Gastroesophageal sphincter (tissue), 4 donors: ENCODE measurements around the gene AFG1L. TPM values are rescaled to one million over a fixed set of nuclear protein-coding genes. Genes with fewer than 3 reads are reported as not detected.
"Not testable (repeated sequence)": the region's sequence is repeated elsewhere in the genome, so short reads cannot be mapped to it uniquely, and the experiment has no call there.

Experiments
- ATAC-seq: fragments of 150-250 bp; one replicate; pipeline ENCODE4 v1.9.1; 2016; ENCODE audit warnings: mild to moderate bottlenecking, moderate library complexity
- H3K27ac ChIP-seq, 4 donors: fragments of 200-600 bp; sonication (generic) in 3 of 4; 1 replicate in 3 of 4; 2 replicates in 1 of 4; pipeline ENCODE4 v1.5.1; 2016 to 2019
- H3K27me3 ChIP-seq: fragments of 200-600 bp; sonication (generic); one replicate; pipeline ENCODE4 v1.5.1; 2019
- H3K36me3 ChIP-seq, 2 donors: fragments of 200-600 bp; sonication (generic); one replicate each; pipeline ENCODE4 v1.5.1; 2019; ENCODE audit warnings: control low read depth in 1 of 2
- H3K4me1 ChIP-seq, 3 donors: fragments of 200-600 bp; sonication (generic); 1 replicate in 2 of 3; 2 replicates in 1 of 3; pipeline ENCODE4 v1.5.1; 2016 to 2019; ENCODE audit warnings: control low read depth in 2 of 3
- H3K4me3 ChIP-seq, 2 donors: fragments of 200-600 bp; sonication (generic); one replicate each; pipeline ENCODE4 v1.5.1; 2019; ENCODE audit warnings: mild to moderate bottlenecking in 1 of 2, moderate library complexity in 1 of 2
- H3K9me3 ChIP-seq, 3 donors: fragments of 200-600 bp; sonication (generic); one replicate each; pipeline ENCODE4 v1.5.1; 2017 to 2019; ENCODE audit warnings: control low read depth in 2 of 3
- EP300 ChIP-seq: sonication (generic); formaldehyde crosslinking; IDR thresholded peaks from one replicate; pipeline ENCODE4 v1.6.1; 2017; ENCODE audit warnings: antibody characterized with exemption, mild to moderate bottlenecking
- POLR2A ChIP-seq, 2 donors: fragments of 450-650 bp; IDR thresholded peaks; one replicate each; pipeline ENCODE4 v1.6.1; 2017; ENCODE audit warnings: antibody characterized with exemption in 2 of 2, mild to moderate bottlenecking in 2 of 2, moderate library complexity in 1 of 2
- POLR2AphosphoS5 ChIP-seq: sonication (generic); formaldehyde crosslinking; IDR thresholded peaks from one replicate; pipeline ENCODE4 v1.6.1; 2017; ENCODE audit warnings: antibody characterized with exemption
- WGBS, 2 donors: methylation state at CpG; one replicate each; pipeline ENCODE4 v1.1.5; 2018; ENCODE audit warnings: low coverage in 1 of 2; 5-methylcytosine and 5-hydroxymethylcytosine counted together
- total RNA-seq, 4 donors: library from RNA; depleted of rRNA; stranded (reverse); fragments of >200 nt; gene quantifications; one replicate each; pipeline ENCODE4 v1.1.0, GENCODE V29; 2016
- TF ChIP-seq, protein P1 (sequence below), 4 experiments: fragments of 200-600 bp in 2 of 4; fragments of 450-650 bp in 2 of 4; sonication (generic) in 1 of 4; IDR thresholded peaks; one replicate each; pipeline ENCODE4 v1.5.1; 2017 to 2019; ENCODE audit warnings: antibody characterized with exemption in 4 of 4, mild to moderate bottlenecking in 2 of 4, moderate library complexity in 2 of 4

AFG1L gene
- total RNA-seq, 4 donors from 2014 or later = 1.6 to 7.6 (median 5.7) TPM

DNA sequence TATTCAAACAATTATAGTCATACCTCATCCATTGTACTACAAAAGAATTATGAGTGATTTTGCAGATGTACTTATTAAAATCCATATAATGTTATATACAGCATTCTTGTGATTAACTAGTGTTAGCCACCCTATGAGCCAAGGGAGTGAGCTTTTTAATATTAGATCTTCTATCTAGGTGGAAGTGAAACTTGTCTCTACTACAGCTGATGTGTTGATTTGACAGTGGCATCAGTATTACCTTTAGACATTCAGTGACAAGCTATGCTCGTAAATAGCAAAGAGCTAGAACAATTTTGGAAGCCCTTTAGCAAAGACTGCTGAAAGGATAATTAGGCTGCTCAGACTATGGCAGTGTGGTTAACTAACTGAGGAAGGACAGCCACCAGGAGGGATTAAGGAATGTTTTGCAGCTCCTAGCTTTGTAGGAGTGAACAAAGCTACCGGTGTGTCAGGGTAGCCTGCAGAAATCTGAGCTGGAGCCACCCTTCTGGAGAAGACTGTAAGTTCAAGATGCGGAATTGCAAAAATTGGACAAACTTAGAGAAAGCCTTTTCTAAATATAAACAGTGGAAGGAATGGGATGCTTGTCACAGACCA is 73.7 kb downstream of the AFG1L start:
- Histone ChIP-seq H3K4me1 (no peaks in the 10 kb centered on the region), H3K27me3 (no peaks in the 10 kb centered on the region)
- 88 to 96% methylated on average over 3 of the region's 3 CpGs for WGBS, 2 donors

GRCh38 chr6:108380876-108381275 is 86.0 kb downstream of the AFG1L start:
- H3K9me3 ChIP-seq = no peaks in the 10 kb centered on the region

More for the DNA sequence above, 73.7 kb downstream of the AFG1L start:
- ATAC-seq = no peak
- H3K27ac ChIP-seq = no peak overlapping the region
- TF ChIP-seq POLR2AphosphoS5 (no peak), POLR2A (IDR thresholded peaks at IDR 0.05) (no peak)
- H3K4me3 ChIP-seq = no peak overlapping the region
- peaks cover 0 to 9% of the 10 kb centered on the region in 2 donors for H3K36me3 ChIP-seq
- no peaks in the 10 kb centered on the region for H3K9me3 ChIP-seq

DNA sequence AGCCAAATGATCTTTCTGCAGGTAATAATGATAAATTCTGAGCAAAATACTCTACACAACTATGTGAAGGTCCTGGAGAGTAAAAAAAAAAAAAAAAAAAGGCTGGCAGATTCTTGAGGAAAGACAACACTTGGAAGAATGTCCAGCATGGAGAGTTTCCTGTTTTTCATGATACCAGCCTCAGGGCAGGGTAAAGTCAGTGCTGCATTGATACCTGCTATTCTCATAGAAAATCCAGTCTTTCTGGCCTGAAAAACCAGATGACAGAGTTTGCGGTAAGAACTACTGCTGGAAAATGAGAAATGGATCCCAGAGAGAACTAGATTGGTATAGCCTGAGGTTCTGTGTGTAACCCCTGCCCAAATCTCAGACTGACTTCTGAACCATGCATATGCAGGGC is 89.1 kb downstream of the AFG1L start:
- Histone ChIP-seq H3K9me3 (no peaks in the 10 kb centered on the region), H3K27me3 (no peaks in the 10 kb centered on the region), H3K4me1 (no peaks in the 10 kb centered on the region), H3K36me3 (peaks cover 0 to 10% of the 10 kb centered on the region in 2 donors), H3K4me3 (no peak overlapping the region), H3K27ac (no peak overlapping the region)
- no peak for TF ChIP-seq POLR2A (IDR thresholded peaks at IDR 0.05)
- TF ChIP-seq, protein P1, sequence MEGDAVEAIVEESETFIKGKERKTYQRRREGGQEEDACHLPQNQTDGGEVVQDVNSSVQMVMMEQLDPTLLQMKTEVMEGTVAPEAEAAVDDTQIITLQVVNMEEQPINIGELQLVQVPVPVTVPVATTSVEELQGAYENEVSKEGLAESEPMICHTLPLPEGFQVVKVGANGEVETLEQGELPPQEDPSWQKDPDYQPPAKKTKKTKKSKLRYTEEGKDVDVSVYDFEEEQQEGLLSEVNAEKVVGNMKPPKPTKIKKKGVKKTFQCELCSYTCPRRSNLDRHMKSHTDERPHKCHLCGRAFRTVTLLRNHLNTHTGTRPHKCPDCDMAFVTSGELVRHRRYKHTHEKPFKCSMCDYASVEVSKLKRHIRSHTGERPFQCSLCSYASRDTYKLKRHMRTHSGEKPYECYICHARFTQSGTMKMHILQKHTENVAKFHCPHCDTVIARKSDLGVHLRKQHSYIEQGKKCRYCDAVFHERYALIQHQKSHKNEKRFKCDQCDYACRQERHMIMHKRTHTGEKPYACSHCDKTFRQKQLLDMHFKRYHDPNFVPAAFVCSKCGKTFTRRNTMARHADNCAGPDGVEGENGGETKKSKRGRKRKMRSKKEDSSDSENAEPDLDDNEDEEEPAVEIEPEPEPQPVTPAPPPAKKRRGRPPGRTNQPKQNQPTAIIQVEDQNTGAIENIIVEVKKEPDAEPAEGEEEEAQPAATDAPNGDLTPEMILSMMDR (IDR thresholded peaks at IDR 0.05) = no peak
- no peak for TF ChIP-seq POLR2AphosphoS5
- TF ChIP-seq EP300 = no peak
- ATAC-seq = no peak
- WGBS, 2 donors = 100% methylated on average over 1 of the region's 1 CpG; no CpG with 5 or more reads in 1 of the 2 donors

More at GRCh38 chr6:108380876-108381275, 86.0 kb downstream of the AFG1L start:
- Histone ChIP-seq H3K27me3 (no peaks in the 10 kb centered on the region), H3K36me3 (peaks cover 0 to 10% of the 10 kb centered on the region in 2 donors), H3K4me3 (no peak overlapping the region), H3K4me1 (no peaks in the 10 kb centered on the region), H3K27ac (no peak overlapping the region)
- WGBS, 2 donors = 71 to 73% methylated on average over 3 of the region's 3 CpGs
- ATAC-seq = no peak
- TF ChIP-seq EP300 (no peak), POLR2AphosphoS5 (no peak), POLR2A (IDR thresholded peaks at IDR 0.05) (no peak)
- TF ChIP-seq, protein P1 (IDR thresholded peaks at IDR 0.05) = no peak

GRCh38 chr6:108389190-108389589 is 94.3 kb downstream of the AFG1L start:
- WGBS, 2 donors = 83 to 100% methylated on average over 2 to 3 of the region's 4 CpGs
- not testable (repeated sequence) for H3K9me3 ChIP-seq, H3K4me3 ChIP-seq, H3K27ac ChIP-seq, H3K27me3 ChIP-seq, ATAC-seq, H3K4me1 ChIP-seq, H3K36me3 ChIP-seq

- H3K9me3 ChIP-seq = no peaks in the 10 kb centered on the region
- H3K4me1 ChIP-seq = no peaks in the 10 kb centered on the region
- H3K36me3 ChIP-seq = no peaks in the 10 kb centered on the region
- no peak for TF ChIP-seq POLR2A (IDR thresholded peaks at IDR 0.05)
- TF ChIP-seq, protein P1 (IDR thresholded peaks at IDR 0.05) = no peak
- ATAC-seq = no peak
- H3K4me3 ChIP-seq = no peak overlapping the region
- H3K27me3 ChIP-seq = no peaks in the 10 kb centered on the region
- 75 to 83% methylated on average over 1 to 2 of the region's 2 CpGs for WGBS, 2 donors
- H3K27ac ChIP-seq = no peak overlapping the region
Observed at GRCh38 chr6:108395297-108395696, 100.4 kb downstream of the AFG1L start.

DNA sequence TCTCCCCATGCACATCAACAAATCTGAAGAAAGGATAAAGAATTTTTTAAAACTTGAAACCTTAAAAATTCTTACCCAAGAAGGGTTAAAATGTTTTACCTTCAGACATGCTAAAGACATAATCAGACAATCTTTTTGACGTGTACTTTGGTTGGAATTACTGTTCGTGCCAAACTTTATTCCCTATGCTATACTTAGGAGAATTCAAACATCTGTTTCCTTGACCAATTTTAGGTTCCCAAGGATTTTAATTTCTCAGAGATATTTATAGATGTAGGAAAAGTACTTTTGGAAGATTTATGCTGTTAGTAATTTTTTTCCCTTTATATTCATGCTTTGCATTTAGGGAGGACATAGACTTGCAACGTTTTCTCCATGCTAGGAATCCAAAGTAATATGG is 108.4 kb downstream of the AFG1L start:
- Histone ChIP-seq H3K4me3 (no peak overlapping the region), H3K4me1 (no peaks in the 10 kb centered on the region), H3K36me3 (no peaks in the 10 kb centered on the region), H3K27ac (no peak overlapping the region), H3K9me3 (no peaks in the 10 kb centered on the region), H3K27me3 (no peaks in the 10 kb centered on the region)
- no peak for ATAC-seq
- no peak for TF ChIP-seq POLR2A (IDR thresholded peaks at IDR 0.05)
- TF ChIP-seq, protein P1 (IDR thresholded peaks at IDR 0.05) = no peak
- TF ChIP-seq EP300 = no peak
- no peak for TF ChIP-seq POLR2AphosphoS5
- WGBS, 2 donors = 42 to 47% methylated on average over 3 of the region's 3 CpGs
